ENCODE measurements around the gene VSTM2L. TPM values are rescaled to one million over a fixed set of nuclear protein-coding genes. Genes with fewer than 3 reads are reported as not detected.

VSTM2L gene
- total and polyA plus RNA-seq, 2 of the 13 experiments (the other 11 are each of a cell fraction or from before 2014, with no cell fraction given) = not detected

GRCh38 chr20:37941332-37941731, 38.4 kb downstream of the VSTM2L start (continued):
- TF ChIP-seq ZNF687 (CRISPR knock-in tag; IDR thresholded peaks at IDR 0.05) (peak; percentile 43), ZNF275 (CRISPR knock-in tag; IDR thresholded peaks at IDR 0.05; ENCODE audit: borderline replicate concordance) (no peak), ZNF724P (CRISPR knock-in tag; IDR thresholded peaks at IDR 0.05; ENCODE audit: borderline replicate concordance) (no peak), SMC3 (IDR thresholded peaks at IDR 0.05; ENCODE audit: low read length) (peak; percentile 60)

- no peak overlapping the region for H3K4me2 ChIP-seq (ENCODE audit: low read depth, low read length)
- no peak for FAIRE-seq
- 72% methylated on average over 6 of the region's 6 CpGs for WGBS (ENCODE audit: low lambda C conversion rate)
- H4K20me1 ChIP-seq (ENCODE audit: insufficient read depth, low read length) = no peaks in the 10 kb centered on the region
- in situ Hi-C loops (cut with HindIII; ENCODE audit: extremely low pct_ligation_motif_present, low pct_unique_long_range_greater_than_20kb) = no loop called here
- TF ChIP-seq NPAS2 (CRISPR knock-in tag; IDR thresholded peaks at IDR 0.05; ENCODE audit: borderline replicate concordance) = 0 out of 2 replicates have a peak, but pooled peaks have one; percentile 26
- no peak for TF ChIP-seq ZNF704 (CRISPR knock-in tag; IDR thresholded peaks at IDR 0.05; ENCODE audit: borderline replicate concordance)
- DNase-seq (ENCODE audit: low spot score) = no peak
- no TSS peak for BruUV-seq (replicated peaks)
- H3K27me3 ChIP-seq (ENCODE audit: control insufficient read depth in 1 of 2, insufficient read depth in 2 of 2, low read length in 2 of 2) = peaks cover 9 to 14% of the 10 kb centered on the region in 2 experiments; a peak in 3 of 5 replicates
- H3K36me3 ChIP-seq (replicated peaks in 1 of 2; ENCODE audit: control insufficient read depth in 1 of 2, insufficient read depth in 2 of 2, low read length in 2 of 2) = no peaks in the 10 kb centered on the region
- H3K4me1 ChIP-seq (ENCODE audit: insufficient read depth, low read length) = peaks cover 16% of the 10 kb centered on the region
- no peaks in the 10 kb centered on the region for H3K79me2 ChIP-seq (ENCODE audit: insufficient read depth, low read length)
- POLR2A ChIA-PET = interaction anchor here (1.1 kb wide), 1 partner anchor 44 kb away, joined by 4 read pairs; no protein-coding TSS in a partner anchor
- ATAC-seq = no peak
- H3K9me3 ChIP-seq (ENCODE audit: low read length) = no peaks in the 10 kb centered on the region
- H3K4me3 ChIP-seq (replicated peaks in 1 of 3; ENCODE audit: insufficient read depth in 1 of 3, low read depth in 2 of 3, low read length in 3 of 3) = no peak overlapping the region
- H2AFZ ChIP-seq (ENCODE audit: low read length) = no peak overlapping the region
- CTCF ChIA-PET (ENCODE audit: low intra/inter-chr PET ratio, low total read pairs) = interaction anchor here (0.7 to 2.6 kb wide), 2 partner anchors 51 to 278 kb away, joined by 3 to 19 read pairs; no protein-coding TSS in a partner anchor
- no peak overlapping the region for H3K27ac ChIP-seq (ENCODE audit: extremely low read length, insufficient read depth, low read length)
- intact Hi-C loops (cut with micrococcal nuclease; ENCODE audit: unreplicated experiment) = loop anchor here (1.0 to 5.0 kb wide), 2 partner anchors 51 to 280 kb away; no protein-coding TSS in a partner anchor
- H3K9ac ChIP-seq (ENCODE audit: insufficient read depth, low read depth, low read length) = no peak overlapping the region
Observed at GRCh38 chr20:37941992-37942391, 39.1 kb downstream of the VSTM2L start.

All from HepG2 (cell line).